Measurements from ENCODE around the gene SPATA16.

SPATA16 gene

GRCh38 chr3:172859041-172859440 lies 282.0 kb downstream of the SPATA16 start:
- TF ChIP-seq CTCF (IDR thresholded peaks at IDR 0.05; ENCODE audit: extremely low read depth, missing control alignments) = no peak

GRCh38 chr3:172856795-172857742 lies 284.0 kb downstream of the SPATA16 start:
- no peak for DNase-seq (ENCODE audit: low spot score)
- no peak for TF ChIP-seq CTCF (IDR thresholded peaks at IDR 0.05; ENCODE audit: extremely low read depth, missing control alignments)

More at GRCh38 chr3:172859041-172859440, 282.0 kb downstream of the SPATA16 start:
- no peak for DNase-seq (ENCODE audit: low spot score)

GRCh38 chr3:172855037-172855436 lies 286.0 kb downstream of the SPATA16 start:
- no peak for DNase-seq (ENCODE audit: low spot score)
- TF ChIP-seq CTCF (IDR thresholded peaks at IDR 0.05; ENCODE audit: extremely low read depth, missing control alignments) = no peak

- no peak for DNase-seq (ENCODE audit: low spot score)
- no peak for TF ChIP-seq CTCF (IDR thresholded peaks at IDR 0.05; ENCODE audit: extremely low read depth, missing control alignments)
Observed at GRCh38 chr3:172853921-172854666, 286.9 kb downstream of the SPATA16 start.

GRCh38 chr3:172853005-172853404 lies 288.0 kb downstream of the SPATA16 start:
- TF ChIP-seq CTCF (IDR thresholded peaks at IDR 0.05; ENCODE audit: extremely low read depth, missing control alignments) = no peak

GRCh38 chr3:172848910-172849309 lies 292.1 kb downstream of the SPATA16 start:
- no peak for DNase-seq (ENCODE audit: low spot score)

More at GRCh38 chr3:172853005-172853404, 288.0 kb downstream of the SPATA16 start:
- DNase-seq (ENCODE audit: low spot score) = no peak

More at GRCh38 chr3:172848910-172849309, 292.1 kb downstream of the SPATA16 start:
- TF ChIP-seq CTCF (IDR thresholded peaks at IDR 0.05; ENCODE audit: extremely low read depth, missing control alignments) = no peak

Data from GM20000 (cell line).